WERI-Rb-1 (cell line): ENCODE measurements around the gene DEPDC5.

Experiments used
- DNase-seq: peaks from one replicate; pipeline ENCODE4 v3.0.0-alpha.2; 2020
- H3K27ac ChIP-seq: fragments of 250-450 bp; sonication (Bioruptor Pico); 2 replicates; pipeline ENCODE4 v1.5.1; 2020; ENCODE audit warnings: mild to moderate bottlenecking, moderate library complexity
- H3K27me3 ChIP-seq: fragments of 250-450 bp; sonication (Bioruptor Pico); 2 replicates; pipeline ENCODE4 v1.5.1; 2021; ENCODE audit warnings: mild to moderate bottlenecking, low read depth, moderate library complexity; ENCODE audit not compliant: insufficient read depth, severe bottlenecking
- H3K36me3 ChIP-seq: fragments of 250-450 bp; sonication (Bioruptor Pico); 2 replicates; pipeline ENCODE4 v1.5.1; 2020; ENCODE audit warnings: mild to moderate bottlenecking, moderate library complexity
- H3K4me3 ChIP-seq: 2 replicates; pipeline ENCODE4 v1.5.1; 2011; ENCODE audit warnings: low read depth, mild to moderate bottlenecking, control low read depth, low read length
- H3K9me3 ChIP-seq: fragments of 250-450 bp; sonication (Bioruptor Pico); 2 replicates; pipeline ENCODE4 v1.5.1; 2021; ENCODE audit warnings: mild to moderate bottlenecking, moderate library complexity; ENCODE audit not compliant: severe bottlenecking
- TF ChIP-seq, protein P1 (sequence below): IDR thresholded peaks from 2 replicates; pipeline ENCODE4 v1.5.1; 2011; ENCODE audit warnings: low read depth, mild to moderate bottlenecking, control low read depth, inconsistent platforms, low read length

Gene DEPDC5

DNA sequence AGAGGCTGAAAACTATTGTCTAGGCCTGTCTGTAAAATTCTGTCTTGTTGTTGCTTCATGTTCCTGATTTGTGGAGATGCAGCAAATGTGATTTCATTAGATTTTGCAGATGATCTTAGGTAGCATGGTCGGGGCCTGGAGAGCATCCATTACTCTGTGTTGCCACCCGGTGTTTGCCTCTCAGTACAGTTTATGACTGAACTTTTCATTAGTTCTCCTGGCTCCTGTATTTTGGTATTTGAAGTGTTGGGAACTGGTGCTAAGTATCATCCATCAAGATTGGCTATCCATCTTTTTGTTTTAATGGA, 198.2 kb downstream of the DEPDC5 start:
- Histone ChIP-seq H3K9me3 (no peaks in the 10 kb centered on the region), H3K4me3 (no peak overlapping the region), H3K27ac (no peak overlapping the region), H3K27me3 (no peaks in the 10 kb centered on the region), H3K36me3 (peaks cover 87% of the 10 kb centered on the region)
- TF ChIP-seq, protein P1, sequence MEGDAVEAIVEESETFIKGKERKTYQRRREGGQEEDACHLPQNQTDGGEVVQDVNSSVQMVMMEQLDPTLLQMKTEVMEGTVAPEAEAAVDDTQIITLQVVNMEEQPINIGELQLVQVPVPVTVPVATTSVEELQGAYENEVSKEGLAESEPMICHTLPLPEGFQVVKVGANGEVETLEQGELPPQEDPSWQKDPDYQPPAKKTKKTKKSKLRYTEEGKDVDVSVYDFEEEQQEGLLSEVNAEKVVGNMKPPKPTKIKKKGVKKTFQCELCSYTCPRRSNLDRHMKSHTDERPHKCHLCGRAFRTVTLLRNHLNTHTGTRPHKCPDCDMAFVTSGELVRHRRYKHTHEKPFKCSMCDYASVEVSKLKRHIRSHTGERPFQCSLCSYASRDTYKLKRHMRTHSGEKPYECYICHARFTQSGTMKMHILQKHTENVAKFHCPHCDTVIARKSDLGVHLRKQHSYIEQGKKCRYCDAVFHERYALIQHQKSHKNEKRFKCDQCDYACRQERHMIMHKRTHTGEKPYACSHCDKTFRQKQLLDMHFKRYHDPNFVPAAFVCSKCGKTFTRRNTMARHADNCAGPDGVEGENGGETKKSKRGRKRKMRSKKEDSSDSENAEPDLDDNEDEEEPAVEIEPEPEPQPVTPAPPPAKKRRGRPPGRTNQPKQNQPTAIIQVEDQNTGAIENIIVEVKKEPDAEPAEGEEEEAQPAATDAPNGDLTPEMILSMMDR: peak; percentile 18; the same call in 1 of the 2 replicates
- no peak for DNase-seq

GRCh38 chr22:31952472-31952871, 198.7 kb downstream of the DEPDC5 start:
- Histone ChIP-seq H3K27ac (no peak overlapping the region), H3K36me3 (peaks cover 84% of the 10 kb centered on the region), H3K9me3 (no peaks in the 10 kb centered on the region), H3K27me3 (no peaks in the 10 kb centered on the region), H3K4me3 (no peak overlapping the region)
- no peak for DNase-seq
- TF ChIP-seq, protein P1: no peak

GRCh38 chr22:31953261-31953660, 199.4 kb downstream of the DEPDC5 start:
- H3K9me3 ChIP-seq: no peaks in the 10 kb centered on the region
- TF ChIP-seq, protein P1: no peak
- DNase-seq: no peak
- no peaks in the 10 kb centered on the region for H3K27me3 ChIP-seq
- no peak overlapping the region for H3K27ac ChIP-seq
- no peak overlapping the region for H3K4me3 ChIP-seq
- peaks cover 84% of the 10 kb centered on the region for H3K36me3 ChIP-seq

GRCh38 chr22:31954535-31955523, 201.0 kb downstream of the DEPDC5 start:
- TF ChIP-seq, protein P1: no peak
- H3K27me3 ChIP-seq: no peaks in the 10 kb centered on the region
- no peaks in the 10 kb centered on the region for H3K9me3 ChIP-seq
- H3K27ac ChIP-seq: no peak overlapping the region
- no peak for DNase-seq
- H3K36me3 ChIP-seq: peaks cover 75% of the 10 kb centered on the region
- no peak overlapping the region for H3K4me3 ChIP-seq

DNA sequence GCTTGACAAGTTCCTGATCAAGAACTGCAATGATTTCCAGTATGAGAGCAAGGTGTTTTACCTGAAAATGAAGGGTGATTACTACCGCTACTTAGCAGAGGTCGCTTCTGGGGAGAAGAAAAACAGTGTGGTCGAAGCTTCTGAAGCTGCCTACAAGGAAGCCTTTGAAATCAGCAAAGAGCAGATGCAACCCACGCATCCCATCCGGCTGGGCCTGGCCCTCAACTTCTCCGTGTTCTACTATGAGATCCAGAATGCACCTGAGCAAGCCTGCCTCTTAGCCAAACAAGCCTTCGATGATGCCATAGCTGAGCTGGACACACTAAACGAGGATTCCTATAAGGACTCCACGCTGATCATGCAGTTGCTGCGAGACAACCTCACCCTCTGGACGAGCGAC, 202.5 kb downstream of the DEPDC5 start:
- DNase-seq: no peak
- H3K27ac ChIP-seq: no peak overlapping the region
- no peak overlapping the region for H3K4me3 ChIP-seq
- TF ChIP-seq, protein P1: no peak
- H3K36me3 ChIP-seq: peaks cover 62% of the 10 kb centered on the region
- no peaks in the 10 kb centered on the region for H3K27me3 ChIP-seq
- no peaks in the 10 kb centered on the region for H3K9me3 ChIP-seq
